Measurements from ENCODE around the gene PCLO. TPM values are rescaled to one million over a fixed set of nuclear protein-coding genes. Genes with fewer than 3 reads are reported as not detected.

The PCLO gene
- total and polyA plus RNA-seq, 2 of the 4 experiments (the other 2 are of a cell fraction) = under 0.01 to 0.05 TPM

- Histone ChIP-seq H2BK15ac (ENCODE audit: low read depth, low read length) (no peak overlapping the region), H3K23ac (ENCODE audit: low read depth, low read length) (no peak overlapping the region), H2AK9ac (replicated peaks; ENCODE audit: low read depth, low read length, poor library complexity) (no peak overlapping the region), H4K91ac (ENCODE audit: insufficient read depth, low read depth, low read length) (no peak overlapping the region), H2BK20ac (ENCODE audit: low read depth, low read length) (no peak overlapping the region), H3K14ac (replicated peaks; ENCODE audit: low read depth, low read length) (no peak overlapping the region), H3K4me2 (ENCODE audit: low read depth, low read length) (no peak overlapping the region), H3K36me3 (ENCODE audit: control insufficient read depth, insufficient read depth, low read length) (no peaks in the 10 kb centered on the region), H3K9ac (ENCODE audit: low read depth, low read length) (no peak overlapping the region), H4K8ac (ENCODE audit: low read depth in 2 of 2, low read length in 2 of 2) (no peak overlapping the region), H3K4ac (ENCODE audit: low read depth, low read length) (no peak overlapping the region), H3K4me3 (ENCODE audit: insufficient read depth, low read depth, low read length) (no peak overlapping the region), H2BK120ac (ENCODE audit: low read depth, low read length) (no peak overlapping the region), H3K27me3 (ENCODE audit: control insufficient read depth, insufficient read depth, low read length) (no peaks in the 10 kb centered on the region), H3K9me3 (ENCODE audit: control insufficient read depth, insufficient read depth, low read length) (no peaks in the 10 kb centered on the region), H2AFZ (replicated peaks; ENCODE audit: low read length, poor library complexity) (no peak overlapping the region), H4K20me1 (ENCODE audit: insufficient read depth, low read length) (no peaks in the 10 kb centered on the region), H3K18ac (ENCODE audit: low read depth, low read length) (no peak overlapping the region), H3K4me1 (ENCODE audit: control insufficient read depth, insufficient read depth, low read length) (no peaks in the 10 kb centered on the region), H3K27ac (ENCODE audit: insufficient read depth, low read length) (no peak overlapping the region), H3K9me1 (ENCODE audit: insufficient read depth, low read length) (no peaks in the 10 kb centered on the region), H2BK5ac (ENCODE audit: low read depth, low read length, poor library complexity, severe bottlenecking) (no peak overlapping the region), H3K56ac (ENCODE audit: extremely low read depth, insufficient read depth, low read length) (no peak overlapping the region), H2AK5ac (ENCODE audit: low read depth, low read length) (no peak overlapping the region), H3K79me1 (ENCODE audit: low read depth in 1 of 2, low read length in 2 of 2) (no peaks in the 10 kb centered on the region), H4K5ac (ENCODE audit: low read depth, low read length) (no peak overlapping the region)
- TF ChIP-seq CTCF (conservative IDR thresholded peaks at IDR 0.05; ENCODE audit: low read depth, low read length) (no peak), CHD1 (IDR thresholded peaks at IDR 0.05; ENCODE audit: low read depth, low read length) (no peak), NFE2L2 (IDR thresholded peaks at IDR 0.05; ENCODE audit: low read depth, low read length) (no peak), ELK1 (IDR thresholded peaks at IDR 0.05; ENCODE audit: borderline replicate concordance, low read depth, low read length) (no peak), RCOR1 (IDR thresholded peaks at IDR 0.05; ENCODE audit: insufficient replicate concordance, low read length) (no peak), FOS (IDR thresholded peaks at IDR 0.05; ENCODE audit: low read depth, low read length) (no peak), CEBPB (IDR thresholded peaks at IDR 0.05; ENCODE audit: low read depth, low read length) (no peak), BHLHE40 (IDR thresholded peaks at IDR 0.05; ENCODE audit: low read depth, low read length) (no peak), RAD21 (IDR thresholded peaks at IDR 0.05; ENCODE audit: low read length) (no peak), MAFK (IDR thresholded peaks at IDR 0.05; ENCODE audit: low read depth, low read length) (no peak), SMC3 (IDR thresholded peaks at IDR 0.05; ENCODE audit: low read depth, low read length) (no peak), RFX5 (IDR thresholded peaks at IDR 0.05; ENCODE audit: low read depth, low read length) (no peak), MXI1 (IDR thresholded peaks at IDR 0.05; ENCODE audit: borderline replicate concordance, low read depth, low read length) (no peak), USF2 (IDR thresholded peaks at IDR 0.05; ENCODE audit: low read depth, low read length) (no peak), MAZ (IDR thresholded peaks at IDR 0.05; ENCODE audit: borderline replicate concordance, low read depth, low read length) (no peak), POLR2A (IDR thresholded peaks at IDR 0.05; ENCODE audit: low read depth, low read length) (no peak)
- POLR2A ChIA-PET (ENCODE audit: unreplicated experiment) = no interaction called here
- BruUV-seq (replicated peaks) = no TSS peak
- dilution Hi-C loops (cut with HindIII; ENCODE audit: low sequenced_read_pairs, unreplicated experiment) (no loop called here), intact Hi-C loops (cut with micrococcal nuclease) (no loop called here), in situ Hi-C loops (cut with MboI; ENCODE audit: low sequenced_read_pairs) (no loop called here)
- WGBS, 2 experiments (ENCODE audit: extremely low coverage in 2 of 2, insufficient read length in 1 of 2) = no CpG with 5 or more reads among the region's 1 CpG
- CTCF ChIA-PET = no interaction called here
- ATAC-seq (ENCODE audit: low read depth) (no peak), DNase-seq (no peak)
Measured at GRCh38 chr7:83014546-83014945, 148.1 kb downstream of the PCLO start.
